IPS-NIHi7 (cell line): ENCODE data around the gene MRNIP.

Source experiments
- DNase-seq: peaks from one replicate; pipeline ENCODE4 v3.0.0; 2012; ENCODE audit warnings: mixed read lengths; ENCODE audit errors: extremely low spot score

The MRNIP gene

DNA sequence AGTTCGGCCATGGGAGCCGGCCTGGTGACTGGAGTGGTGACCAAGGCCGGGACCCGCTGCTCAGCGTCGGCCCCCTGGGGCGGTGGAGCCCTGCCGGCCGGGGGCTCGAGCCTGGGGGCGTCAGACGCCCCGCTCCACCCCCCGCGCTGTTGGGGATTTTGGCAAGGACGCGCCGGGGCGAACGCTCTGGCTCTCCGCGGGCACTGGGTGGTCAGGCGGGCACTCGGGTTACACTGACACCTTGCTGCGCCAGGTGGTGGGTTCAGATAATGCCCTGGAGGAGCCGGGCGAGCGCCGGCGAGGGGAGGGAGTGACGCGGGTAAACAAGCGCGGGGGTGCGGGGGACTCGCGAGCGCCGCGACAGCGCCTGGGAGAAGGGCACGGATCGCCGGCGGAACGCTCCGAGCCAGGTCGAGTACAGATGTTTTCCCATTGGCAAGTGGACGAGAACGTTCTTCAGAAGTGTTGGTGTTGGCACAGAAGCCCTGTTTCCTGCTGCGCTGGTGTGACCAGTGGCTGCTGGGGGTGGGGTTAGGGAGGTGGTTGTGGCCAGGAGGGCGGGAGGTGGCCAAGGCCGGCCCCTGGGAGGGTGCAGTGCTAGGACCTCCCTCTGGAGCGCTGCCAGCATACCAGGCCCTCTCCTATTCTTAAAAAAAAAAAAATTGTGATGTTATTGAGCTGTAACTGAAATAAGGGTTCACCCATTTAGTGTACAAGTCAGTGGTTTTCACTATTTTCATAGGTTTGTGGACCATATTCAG lies 37.1 kb downstream of the MRNIP start:
- peak; percentile 90 for DNase-seq

DNA sequence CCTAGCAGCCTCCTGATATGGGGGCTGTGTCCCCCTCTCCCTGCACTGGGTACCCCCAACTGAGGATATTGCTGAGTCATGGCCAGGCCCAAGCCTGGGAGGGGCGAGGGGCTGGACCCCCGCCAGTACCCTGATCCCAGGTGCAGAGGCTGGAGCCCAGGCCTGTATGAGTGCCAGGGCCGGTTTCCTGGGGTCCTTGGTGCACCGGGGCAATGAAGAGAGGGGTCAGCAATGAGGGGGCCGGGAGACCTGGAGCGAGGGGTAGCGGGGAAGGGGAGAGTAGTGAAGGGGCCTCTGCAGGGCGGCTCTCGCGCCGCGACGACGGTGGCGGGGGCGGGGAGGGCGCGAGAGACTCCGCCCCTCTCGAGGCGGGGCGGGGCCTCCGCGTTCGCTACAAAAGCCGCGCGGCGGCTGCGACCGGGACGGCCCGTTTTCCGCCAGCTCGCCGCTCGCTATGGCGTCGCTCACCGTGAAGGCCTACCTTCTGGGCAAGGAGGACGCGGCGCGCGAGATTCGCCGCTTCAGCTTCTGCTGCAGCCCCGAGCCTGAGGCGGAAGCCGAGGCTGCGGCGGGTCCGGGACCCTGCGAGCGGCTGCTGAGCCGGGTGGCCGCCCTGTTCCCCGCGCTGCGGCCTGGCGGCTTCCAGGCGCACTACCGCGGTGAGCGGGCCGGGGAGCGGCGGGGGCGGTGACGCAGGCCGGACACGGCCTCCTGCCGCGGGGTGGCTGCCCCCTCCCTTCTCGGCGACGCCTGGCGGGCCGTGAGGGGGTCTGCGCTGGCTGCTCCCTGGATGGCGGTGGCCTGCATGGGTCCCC lies 37.9 kb downstream of the MRNIP start, which contains the start of gene SQSTM1:
SQSTM1 (plus strand) TSS at position 423 of the 815 bp plus-strand sequence; CDS start at position 455, 32 bp downstream.
- DNase-seq: peak; percentile 84

DNA sequence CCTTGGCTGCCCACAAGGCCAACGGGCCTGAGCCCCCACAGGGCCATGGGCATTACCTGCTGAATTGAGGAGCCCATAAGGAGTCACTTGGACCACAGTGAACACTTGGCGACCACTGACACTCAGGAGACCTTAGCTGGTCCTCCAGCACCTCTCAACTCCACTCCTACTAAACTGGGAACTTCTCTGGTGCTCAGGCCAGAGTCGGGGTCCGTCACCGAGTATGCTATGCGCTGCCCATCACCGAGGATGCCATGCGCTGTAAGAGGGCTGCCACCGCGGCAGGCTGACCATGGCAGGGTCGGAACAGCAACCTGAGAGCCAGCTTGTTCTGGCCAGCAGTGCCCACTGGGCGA lies 38.5 kb downstream of the MRNIP start:
- DNase-seq: no peak

DNA sequence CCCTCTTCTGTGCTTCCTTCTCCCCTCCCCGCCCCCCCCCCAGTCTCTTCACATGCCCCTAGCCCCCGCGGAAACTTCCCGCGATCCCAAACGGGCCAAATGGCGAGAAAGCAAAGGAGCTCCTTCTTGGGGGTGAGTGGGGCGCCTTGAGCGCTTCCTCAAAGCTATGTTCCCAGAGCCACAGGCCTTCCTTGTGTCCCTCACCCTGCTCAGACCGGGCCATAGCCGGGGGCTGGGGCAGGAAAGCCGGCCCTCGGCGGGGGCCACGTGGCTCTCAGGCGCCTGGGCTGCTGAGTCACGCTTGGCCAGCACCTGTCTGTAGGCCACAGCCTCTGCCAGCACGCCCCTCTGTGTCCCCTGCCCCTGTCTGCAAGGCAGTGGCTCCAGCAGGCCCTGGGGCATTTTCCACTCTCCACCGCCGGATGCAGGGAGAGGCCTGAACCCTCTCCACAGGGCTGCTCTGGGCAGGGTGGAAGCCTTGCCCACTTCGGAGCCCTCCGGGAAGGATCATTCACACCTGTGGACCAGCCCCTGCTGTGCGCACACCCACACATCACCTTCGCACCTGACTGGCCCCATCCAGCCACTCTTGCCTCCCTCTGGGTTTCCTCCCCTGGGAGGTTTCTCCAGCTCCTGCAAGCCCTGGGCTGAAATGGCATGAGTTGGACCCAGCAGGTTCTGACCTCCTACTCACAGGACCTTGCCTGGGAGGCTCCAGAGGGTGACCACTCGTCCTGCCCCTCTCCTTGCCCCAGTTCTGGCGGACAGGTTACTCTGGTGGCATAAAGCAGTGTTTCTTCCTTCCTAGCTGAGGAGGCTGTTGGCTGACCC lies 39.1 kb downstream of the MRNIP start:
- DNase-seq: peak; percentile 64

DNA sequence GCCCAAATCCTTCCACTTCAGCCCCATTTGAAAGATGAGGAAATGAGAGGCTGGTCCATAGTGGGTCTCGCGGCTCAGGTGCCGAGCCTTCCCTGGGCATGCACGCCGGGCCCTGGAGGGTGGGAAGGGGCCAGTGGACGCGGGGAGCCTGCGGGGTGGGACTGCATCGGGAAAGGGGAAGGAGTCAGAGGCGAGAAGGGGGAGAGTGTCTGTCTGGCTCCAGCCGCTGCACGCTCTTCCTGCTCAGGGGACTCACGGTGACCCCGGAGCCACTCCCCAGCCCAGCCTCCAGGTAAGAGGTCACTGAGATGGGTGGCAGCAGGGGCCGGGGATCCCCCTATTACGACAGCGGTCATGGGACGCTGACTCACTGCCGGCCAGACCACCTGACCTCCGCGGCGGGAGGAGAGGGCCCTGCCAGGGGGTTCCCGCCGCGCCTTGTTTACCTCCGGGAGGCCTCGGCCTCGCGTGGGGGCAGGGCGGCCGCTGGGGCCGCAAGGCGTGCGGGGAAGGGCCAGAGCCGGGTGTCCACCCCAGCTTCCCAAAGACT lies 39.8 kb downstream of the MRNIP start:
- peak; percentile 67 for DNase-seq

DNA sequence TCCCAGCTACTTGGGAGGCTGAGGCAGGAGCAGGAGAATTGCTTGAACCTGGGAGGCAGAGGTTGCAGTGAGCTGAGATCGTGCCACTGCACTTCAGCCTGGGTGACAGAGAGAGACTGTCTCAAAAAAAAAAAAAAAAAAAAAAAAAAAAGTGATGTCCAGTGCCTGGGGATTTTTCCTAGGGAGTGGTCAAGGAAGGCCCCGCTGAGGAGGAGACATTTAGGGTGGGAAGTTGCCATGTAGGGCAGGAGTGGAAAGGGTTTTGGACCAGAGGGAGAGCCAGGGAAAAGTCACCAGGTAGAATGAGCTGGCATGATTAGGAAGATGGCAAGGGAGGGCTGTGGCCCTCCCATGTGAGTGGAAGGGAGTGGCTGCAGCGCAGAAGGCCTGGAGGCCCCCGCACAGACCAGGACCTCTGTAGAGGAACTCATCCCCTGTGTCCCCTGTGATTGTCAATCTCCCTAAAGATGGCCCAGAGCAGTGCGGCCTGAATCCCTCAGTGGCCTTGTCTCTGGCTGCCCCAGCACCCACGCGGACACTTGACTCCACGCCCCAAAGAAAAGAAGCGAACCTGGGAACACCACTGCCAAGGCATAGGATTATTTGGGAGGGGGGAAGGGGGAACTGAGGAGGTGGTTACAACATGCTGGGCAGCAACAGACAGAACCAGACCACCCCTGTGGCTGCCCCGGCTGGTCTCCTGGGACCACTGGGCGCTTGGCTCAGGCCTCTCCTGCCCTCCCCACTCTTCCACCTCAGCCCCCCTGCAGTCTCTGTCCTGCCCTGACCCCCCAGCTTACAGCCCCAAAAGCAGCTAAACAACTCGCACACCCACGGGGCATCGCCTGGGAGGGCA lies 40.5 kb downstream of the MRNIP start:
- DNase-seq: no peak

DNA sequence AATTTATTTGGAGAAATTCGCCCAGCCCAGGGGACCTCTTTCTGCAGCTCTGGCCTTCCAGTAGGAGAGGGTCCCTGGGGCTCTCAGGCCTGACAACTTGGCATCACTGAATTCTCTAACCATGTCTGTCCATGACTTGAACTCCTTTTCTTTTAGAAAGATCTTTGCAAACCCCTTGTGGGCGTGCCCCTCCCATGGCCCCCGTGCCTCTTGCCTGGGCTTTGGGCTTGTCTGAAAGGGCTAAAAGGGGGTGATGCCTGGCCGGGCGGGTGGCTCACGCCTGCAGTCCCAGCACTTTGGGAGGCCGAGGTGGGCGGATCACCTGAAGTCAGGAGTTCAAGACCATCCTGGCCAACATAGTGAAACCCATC lies 41.2 kb downstream of the MRNIP start:
- no peak for DNase-seq

DNA sequence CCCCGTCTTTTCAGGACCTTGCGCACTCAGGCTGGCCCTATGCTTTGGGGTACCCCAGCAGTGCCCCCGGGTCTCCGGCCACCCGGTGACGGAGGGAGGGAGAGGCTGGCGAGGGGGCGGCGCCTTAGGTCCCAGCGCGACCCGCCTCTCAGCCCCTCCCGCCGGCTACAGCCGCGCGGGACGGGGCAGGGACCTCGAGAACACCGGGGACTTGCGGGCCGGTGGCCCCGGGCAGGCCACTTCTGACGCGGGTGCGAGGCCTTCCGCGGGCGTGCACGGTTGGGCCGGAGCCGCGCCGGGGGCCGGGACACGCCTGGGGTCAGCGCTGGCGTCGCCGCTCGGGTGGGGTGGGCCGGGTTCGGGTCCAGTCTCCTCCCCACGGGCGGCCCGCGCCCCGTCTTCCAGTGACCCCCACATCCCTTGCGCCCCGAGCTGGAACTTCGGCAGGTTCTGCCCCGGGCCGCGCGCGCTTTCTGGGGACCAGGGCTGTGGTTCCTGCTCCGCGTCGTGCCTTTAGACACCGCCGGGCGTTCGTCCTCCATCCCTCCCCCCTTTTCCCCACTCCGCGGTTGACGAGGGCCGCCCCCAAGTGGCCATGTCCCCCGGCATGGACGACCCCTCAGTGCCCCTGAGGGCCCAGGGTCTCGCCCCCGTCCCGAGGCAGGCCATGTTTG lies 41.7 kb downstream of the MRNIP start:
- DNase-seq: no peak

DNA sequence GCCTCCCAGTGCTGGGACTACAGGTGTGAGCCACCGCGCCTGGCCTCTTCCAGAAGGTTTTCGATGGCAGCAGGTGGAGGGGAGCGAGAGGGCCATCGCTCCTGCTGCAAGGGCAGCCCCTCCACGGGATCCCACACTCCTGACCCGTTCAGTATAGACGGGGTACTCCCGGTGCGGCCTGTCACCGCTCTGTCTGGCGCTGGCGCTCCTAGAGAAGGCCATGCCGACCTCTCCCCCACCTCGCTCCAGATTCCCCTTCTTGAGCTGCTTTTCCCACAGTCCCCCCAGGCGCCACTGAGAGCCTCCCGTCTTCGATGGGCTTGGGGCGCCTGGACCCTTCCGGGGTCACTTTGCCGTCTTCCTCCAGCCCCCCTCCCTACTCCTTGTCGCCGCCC lies 42.2 kb downstream of the MRNIP start:
- no peak for DNase-seq

DNA sequence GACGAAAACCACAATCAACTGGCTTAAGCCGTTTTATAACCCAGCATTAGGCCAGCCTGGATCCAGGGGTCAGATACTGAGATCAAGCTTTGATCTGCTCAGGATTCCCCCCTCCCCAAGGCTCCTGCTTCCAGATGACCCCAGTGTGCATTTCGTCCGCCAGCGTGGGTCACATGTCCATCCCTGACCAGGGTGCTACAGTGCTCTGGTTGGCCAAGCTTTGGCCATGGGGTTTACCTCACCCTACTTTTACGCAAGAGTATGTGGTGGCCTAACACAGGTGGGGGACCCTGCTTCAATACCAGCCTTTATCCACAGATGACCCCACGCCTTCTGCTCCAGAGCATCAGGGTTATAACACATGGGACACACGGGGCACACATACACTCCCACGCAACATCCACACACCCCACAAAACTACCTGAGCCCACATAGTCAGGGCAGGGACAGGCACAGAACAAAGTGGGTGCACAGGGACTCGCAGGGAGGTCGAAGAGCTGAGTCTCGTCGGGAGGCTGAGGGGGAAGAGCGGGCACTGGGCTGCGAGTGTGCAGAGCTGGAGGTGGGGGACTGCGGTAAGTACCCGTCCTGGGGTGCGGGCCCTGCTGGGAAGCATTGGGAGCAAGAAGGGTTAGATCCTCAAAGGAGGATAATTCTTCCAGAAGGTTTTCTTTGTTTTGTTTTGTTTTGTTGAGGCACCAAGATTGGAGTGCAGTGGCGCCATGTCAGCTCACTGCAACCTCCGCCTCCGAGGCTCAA lies 42.9 kb downstream of the MRNIP start:
- no peak for DNase-seq

DNA sequence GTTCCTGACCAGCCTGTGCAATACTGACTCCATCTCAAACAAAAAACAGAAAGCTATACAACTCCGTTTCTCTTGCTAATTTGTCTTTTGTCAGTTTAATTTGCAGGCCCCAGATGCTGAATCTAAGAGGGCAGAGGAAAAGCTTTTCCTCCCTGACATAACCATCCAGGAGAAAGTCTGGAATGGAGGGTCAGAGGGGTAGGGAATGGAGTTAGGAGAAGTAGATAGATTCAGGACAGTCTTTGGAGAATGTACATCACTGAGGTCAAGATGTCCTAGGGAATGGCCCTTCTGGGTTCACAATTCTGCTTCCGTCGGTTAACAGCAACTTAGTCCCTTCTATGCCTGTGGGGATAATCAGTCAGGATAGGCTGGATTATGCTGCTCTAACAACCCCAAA lies 44.5 kb downstream of the MRNIP start:
- no peak for DNase-seq

DNA sequence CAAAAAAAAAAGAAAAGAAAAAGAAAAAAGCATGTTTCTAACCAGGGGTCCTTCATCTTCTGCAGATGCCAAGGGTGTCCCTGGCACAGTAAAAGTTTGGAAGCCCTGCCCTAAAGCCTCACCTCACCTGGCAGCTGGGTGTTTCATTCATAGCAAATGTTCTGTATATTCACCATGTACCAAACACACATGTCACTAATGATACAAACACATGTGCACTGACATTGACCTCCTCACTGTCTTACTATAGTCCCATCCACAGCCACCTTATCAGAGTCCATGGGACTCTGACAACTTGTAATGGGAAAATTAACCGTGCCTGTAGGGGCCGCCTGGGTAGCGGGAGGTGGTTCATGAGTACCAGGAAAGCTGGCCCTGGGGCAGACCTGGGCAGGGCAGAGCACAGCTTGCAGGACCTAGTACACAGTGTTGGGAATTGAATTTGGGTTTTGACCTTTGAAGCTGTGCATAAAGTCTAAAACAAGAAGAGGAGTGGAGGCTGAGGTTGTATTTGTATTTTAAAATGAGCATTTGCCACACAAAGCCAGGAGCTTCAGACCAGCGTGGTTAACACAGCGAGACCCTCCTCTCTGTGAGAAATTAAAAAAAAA lies 45.5 kb downstream of the MRNIP start:
- no peak for DNase-seq

DNA sequence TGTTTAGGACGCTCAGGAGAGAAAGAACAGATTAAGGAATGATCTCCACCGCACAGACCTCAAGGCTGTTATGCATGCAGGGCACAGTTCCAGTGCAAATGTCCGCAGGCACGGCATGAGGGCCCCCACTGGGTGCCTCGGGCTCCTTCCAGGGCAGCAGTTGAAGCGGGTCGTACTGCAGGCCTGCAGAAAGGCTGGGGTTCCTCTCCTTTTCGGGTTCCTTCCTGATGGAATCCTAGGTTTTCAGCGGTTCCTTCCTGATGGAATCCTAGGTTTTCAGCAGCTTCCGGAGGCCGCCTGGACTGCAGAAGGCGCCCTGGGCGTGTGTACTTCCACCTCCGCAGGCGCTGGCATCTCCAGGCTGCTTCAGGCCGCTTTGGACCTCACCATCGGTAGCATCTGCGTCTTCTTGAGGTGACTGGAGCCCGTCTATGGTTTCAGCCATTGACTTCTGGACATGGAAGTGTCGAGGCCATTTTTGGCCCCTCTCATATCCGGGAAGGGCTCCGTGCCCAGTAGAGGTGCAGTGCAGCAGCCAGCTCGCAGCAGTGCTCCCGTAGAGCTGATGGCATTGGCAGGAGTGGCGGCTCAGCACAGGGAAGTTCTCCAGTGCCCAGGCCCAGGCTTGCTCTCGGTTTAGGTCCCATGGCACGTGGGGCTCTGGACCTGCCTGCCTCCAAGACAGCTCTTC lies 46.3 kb downstream of the MRNIP start:
- no peak for DNase-seq

DNA sequence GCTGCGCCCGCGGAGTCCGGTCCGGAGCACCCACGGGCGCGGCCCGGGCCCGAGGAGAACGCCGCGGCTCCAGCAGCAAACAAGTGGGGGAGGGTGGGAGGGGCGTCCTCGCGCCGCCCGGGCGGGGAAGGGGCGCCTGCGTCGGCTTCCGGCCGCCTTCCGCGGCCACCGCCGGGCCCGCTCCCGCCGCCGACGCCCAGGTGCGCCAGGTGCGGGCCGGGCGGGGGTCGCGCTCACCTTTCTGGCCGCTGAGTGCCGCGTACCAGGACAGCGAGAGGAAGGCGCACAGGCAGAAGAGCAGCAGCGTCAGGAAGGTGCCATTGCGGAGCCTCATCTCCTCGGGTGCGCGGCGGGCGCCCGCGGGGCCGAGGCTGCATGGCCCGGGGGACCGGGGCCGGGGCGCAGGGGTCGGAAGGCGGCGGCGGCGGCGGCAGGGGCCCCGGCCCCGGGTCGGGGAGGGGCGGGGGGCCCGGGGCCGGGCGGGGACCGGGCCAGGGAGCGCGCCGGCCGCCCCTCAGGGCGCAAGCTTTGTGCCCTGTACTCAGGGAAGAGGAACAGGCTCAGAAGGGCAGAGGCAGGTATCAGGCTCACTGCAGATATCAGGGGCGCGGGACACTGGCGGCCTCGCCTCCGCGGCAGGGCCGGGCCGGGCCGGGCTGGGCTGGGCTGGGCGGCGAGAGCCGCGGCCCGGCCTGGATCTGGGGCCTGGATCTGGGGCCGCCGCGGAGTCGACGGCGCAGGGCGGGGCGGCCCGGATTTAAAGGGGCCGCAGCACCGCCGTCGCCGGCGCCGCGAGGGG lies 52.2 kb downstream of the MRNIP start, which contains the start of gene MGAT4B:
MGAT4B (minus strand) TSS at position 617 of the 799 bp plus-strand sequence; CDS start at position 334, 283 bp downstream.
- peak; percentile 81 for DNase-seq

DNA sequence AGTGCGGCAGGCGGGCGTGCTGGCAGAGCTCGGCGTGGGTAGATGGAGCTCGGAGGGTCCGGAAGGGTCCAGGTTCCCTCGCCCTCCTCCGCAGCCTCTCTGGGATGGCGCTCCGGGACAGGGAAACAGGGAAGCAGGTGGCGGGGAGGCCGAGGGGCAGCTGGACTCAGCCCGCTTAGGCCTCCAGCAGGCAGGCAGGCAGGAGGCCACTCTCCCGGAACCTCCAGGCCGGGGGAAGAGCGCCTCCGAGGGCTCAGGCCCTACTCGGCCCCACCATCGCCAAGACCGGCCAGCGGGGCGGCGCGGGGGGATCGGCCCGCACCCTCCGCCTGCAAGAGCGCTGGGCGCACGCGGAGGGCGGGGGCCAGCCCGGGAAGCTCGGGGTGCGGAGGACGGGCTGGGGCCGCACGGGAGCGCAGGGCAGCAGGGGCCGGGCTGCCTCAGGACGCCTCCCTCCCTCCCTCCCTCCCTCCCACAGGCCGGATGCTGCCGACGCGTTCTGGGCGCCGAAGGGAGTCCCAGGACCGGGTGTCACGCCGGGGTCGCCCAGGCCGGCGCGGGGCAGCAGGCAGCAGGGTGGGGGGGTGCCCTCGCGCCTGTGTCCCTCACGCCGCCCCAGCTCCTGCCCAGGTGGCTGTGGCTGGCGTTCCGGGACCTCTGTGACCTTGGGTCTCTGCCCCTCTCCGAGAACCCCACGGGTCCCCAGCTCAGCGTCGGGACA lies 52.9 kb downstream of the MRNIP start:
- no peak for DNase-seq

DNA sequence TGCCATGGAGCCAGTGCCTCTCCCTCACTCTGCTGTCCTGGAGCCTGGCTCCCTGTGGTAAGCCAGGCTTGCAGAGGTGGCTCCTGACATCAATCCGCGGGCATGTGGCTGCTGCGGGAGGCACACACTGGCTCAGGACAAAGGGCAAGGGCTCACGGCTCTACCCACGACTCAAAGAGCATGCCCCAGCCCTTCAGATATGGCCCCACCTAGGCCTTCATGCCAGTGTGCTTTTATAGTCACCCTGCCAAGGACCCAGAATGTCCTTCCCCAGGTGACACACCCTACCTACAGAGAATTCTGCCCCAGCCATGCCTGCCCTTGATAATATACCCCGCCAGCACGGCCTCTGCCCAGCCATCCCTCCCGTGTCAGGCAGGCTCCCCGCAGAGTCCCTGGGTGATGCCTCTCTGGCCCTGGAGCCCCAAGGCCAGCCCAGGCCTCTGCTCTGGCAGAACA lies 53.5 kb downstream of the MRNIP start:
- no peak for DNase-seq

DNA sequence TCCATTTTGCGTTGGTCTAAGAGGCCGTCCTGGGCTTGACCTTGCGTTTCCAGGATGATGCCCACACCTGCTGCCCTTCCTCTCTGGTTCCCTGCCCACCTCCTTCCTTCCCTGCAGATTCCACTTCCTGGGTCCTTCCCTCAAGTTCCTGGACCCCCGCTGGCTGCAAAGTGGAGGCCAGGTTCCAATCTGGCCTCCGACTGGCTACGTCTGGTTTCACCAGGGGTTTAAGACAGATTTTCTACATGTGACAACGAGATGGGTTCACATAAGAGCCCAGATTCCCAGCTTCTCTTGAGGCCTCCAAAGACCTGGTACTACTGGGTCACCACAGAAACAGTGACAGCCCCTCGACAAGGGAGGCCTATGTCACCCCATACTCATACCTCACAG lies 54.1 kb downstream of the MRNIP start:
- no peak for DNase-seq
